Skeletal muscle tissue (tissue), 4 donors: Measurements from ENCODE around the gene POLR3GL. TPM values are rescaled to one million over a fixed set of nuclear protein-coding genes. Genes with fewer than 3 reads are reported as not detected.
A peak's percentile ranks its signal among the peaks of the same experiment; 100 is the strongest.

Experiments used
- H3K27ac ChIP-seq: one replicate; pipeline ENCODE4 v1.7.0; 2013; ENCODE audit warnings: mild to moderate bottlenecking, low read depth, low read length, inconsistent platforms
- H3K27me3 ChIP-seq, 3 donors: one replicate each; pipeline ENCODE4 v1.7.0; 2013; ENCODE audit warnings: low read length in 3 of 3; ENCODE audit not compliant: control insufficient read depth in 3 of 3, insufficient read depth in 3 of 3
- H3K36me3 ChIP-seq, 3 donors: one replicate each; pipeline ENCODE4 v1.7.0; 2013; ENCODE audit warnings: low read length in 3 of 3; ENCODE audit not compliant: control insufficient read depth in 3 of 3, insufficient read depth in 3 of 3
- H3K4me1 ChIP-seq, 3 donors: one replicate each; pipeline ENCODE4 v1.7.0; 2013; ENCODE audit warnings: low read length in 3 of 3, mild to moderate bottlenecking in 3 of 3; ENCODE audit not compliant: control insufficient read depth in 3 of 3, insufficient read depth in 3 of 3
- H3K4me3 ChIP-seq, 3 donors: one replicate each; pipeline ENCODE4 v1.7.0; 2013; ENCODE audit warnings: low read length in 3 of 3
- H3K9ac ChIP-seq, 3 donors: one replicate each; pipeline ENCODE4 v1.7.0; 2013; ENCODE audit warnings: low read length in 3 of 3, mild to moderate bottlenecking in 3 of 3, moderate library complexity in 2 of 3, low read depth in 1 of 3
- H3K9me3 ChIP-seq, 3 donors: one replicate each; pipeline ENCODE4 v1.7.0; 2013; ENCODE audit warnings: low read length in 3 of 3; ENCODE audit not compliant: control insufficient read depth in 3 of 3
- total RNA-seq: library from RNA; depleted of rRNA; stranded (reverse); fragments of >200 nt; gene quantifications from one replicate; pipeline ENCODE4 v1.2.3, GENCODE V29; 2014
- donor health status: Osteomylitis.

POLR3GL gene
- total RNA-seq, 1 donor from 2014 or later, result 17.7 TPM

DNA sequence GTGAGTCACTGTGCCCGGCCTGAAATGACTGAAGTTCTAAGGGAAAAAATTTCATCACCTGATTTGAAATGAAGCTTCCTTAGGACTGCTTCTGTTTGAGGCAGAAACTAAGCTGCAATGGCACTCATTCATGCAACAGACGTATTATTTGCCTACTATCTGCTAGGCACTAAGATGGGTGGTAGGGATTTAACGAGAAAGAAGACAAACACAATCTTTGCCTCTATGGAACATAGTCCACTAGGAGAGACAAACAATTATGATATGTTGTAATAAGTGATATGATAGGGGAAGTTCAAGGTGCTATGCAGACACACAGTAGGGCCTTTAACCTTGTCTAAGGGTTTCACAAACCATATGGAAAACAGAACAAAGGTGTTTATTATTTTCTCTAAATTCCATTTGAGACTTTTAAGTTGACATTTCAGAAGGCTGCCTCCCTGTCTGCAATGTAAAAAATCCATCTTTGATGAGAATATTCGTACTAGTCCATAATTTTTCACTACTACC is 18.0 kb upstream of the POLR3GL start:
- no peaks in the 10 kb centered on the region for H3K9me3 ChIP-seq
- H3K4me3 ChIP-seq, result no peak overlapping the region
- no peak overlapping the region for H3K27ac ChIP-seq
- no peaks in the 10 kb centered on the region for H3K27me3 ChIP-seq
- H3K36me3 ChIP-seq, result peaks cover 0 to 23% (median 7%) of the 10 kb centered on the region in 3 donors
- H3K4me1 ChIP-seq, result peaks cover 16 to 32% (median 21%) of the 10 kb centered on the region in 3 donors
- H3K9ac ChIP-seq, result no peak overlapping the region

DNA sequence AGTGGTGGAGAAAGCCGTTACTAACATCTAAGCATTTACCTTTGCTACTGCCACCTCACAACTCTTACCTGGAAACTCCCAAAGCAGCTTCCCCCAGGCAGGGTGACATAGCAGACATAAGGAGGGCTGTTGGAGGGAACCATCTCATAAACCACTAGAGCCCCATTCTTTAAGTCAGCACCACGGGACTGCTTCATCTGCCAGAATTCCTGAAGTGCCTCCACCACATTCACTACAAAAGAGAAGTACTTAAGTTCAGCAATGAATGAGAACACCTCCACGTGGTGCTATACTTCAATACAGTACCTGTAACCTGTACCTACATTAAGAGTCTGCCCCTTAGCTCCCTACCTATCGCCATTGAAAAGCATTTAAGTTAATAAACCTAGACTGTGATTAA is 16.9 kb upstream of the POLR3GL start:
- H3K27ac ChIP-seq, result no peak overlapping the region
- peaks cover 0 to 19% (median 5%) of the 10 kb centered on the region in 3 donors for H3K36me3 ChIP-seq
- H3K27me3 ChIP-seq, result no peaks in the 10 kb centered on the region
- no peak overlapping the region for H3K9ac ChIP-seq
- no peaks in the 10 kb centered on the region for H3K9me3 ChIP-seq
- no peak overlapping the region for H3K4me3 ChIP-seq
- H3K4me1 ChIP-seq, result peaks cover 16 to 32% (median 24%) of the 10 kb centered on the region in 3 donors

DNA sequence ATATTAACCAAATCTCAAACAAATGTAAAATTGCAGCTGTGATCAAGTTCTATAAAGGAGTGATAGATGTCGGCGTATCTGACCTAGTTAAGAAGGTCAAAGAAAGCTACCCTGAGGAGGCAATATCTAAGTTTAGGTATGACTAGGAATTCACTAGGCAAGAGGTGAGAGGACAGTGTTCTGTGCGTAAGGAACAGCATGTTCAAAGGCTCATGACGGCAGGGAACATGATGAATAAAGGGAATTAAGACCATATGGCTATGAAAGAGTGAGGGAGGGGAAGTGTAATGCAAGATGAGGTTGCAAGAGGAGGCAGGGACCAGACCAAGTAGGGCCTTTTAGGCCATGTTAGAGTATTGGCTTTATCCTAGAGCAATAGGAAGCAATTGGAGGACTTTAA is 15.3 kb upstream of the POLR3GL start:
- Histone ChIP-seq H3K36me3 (peaks cover 0 to 13% (median 0%) of the 10 kb centered on the region in 3 donors), H3K9me3 (no peaks in the 10 kb centered on the region), H3K4me3 (no peak overlapping the region), H3K9ac (no peak overlapping the region), H3K4me1 (peaks cover 26 to 41% (median 30%) of the 10 kb centered on the region in 3 donors), H3K27ac (peak overlapping the region; percentile 67), H3K27me3 (no peaks in the 10 kb centered on the region)

DNA sequence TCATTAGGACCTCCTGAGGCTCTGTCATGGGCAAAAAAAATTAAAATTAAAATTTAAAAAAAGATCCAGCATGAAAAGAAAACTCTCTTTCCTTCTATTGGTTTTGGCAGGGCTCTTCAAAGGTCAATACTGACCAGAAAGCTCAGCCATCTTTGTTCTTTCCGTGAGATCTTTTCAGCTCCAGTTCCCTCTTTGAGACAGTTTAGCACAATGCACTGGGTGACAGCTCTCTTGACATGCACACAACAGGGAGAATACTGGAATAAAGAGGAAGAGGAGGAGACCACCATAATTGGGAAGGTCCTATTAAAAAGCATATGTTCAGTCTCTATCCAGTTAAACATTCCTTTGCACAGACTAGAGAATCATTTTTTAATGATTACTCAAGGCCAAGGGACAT is 13.0 kb upstream of the POLR3GL start:
- Histone ChIP-seq H3K36me3 (peaks cover 0 to 11% (median 0%) of the 10 kb centered on the region in 3 donors), H3K27me3 (no peaks in the 10 kb centered on the region), H3K4me1 (peaks cover 47 to 61% (median 52%) of the 10 kb centered on the region in 3 donors), H3K9me3 (no peaks in the 10 kb centered on the region), H3K27ac (no peak overlapping the region), H3K9ac (no peak overlapping the region), H3K4me3 (no peak overlapping the region)

DNA sequence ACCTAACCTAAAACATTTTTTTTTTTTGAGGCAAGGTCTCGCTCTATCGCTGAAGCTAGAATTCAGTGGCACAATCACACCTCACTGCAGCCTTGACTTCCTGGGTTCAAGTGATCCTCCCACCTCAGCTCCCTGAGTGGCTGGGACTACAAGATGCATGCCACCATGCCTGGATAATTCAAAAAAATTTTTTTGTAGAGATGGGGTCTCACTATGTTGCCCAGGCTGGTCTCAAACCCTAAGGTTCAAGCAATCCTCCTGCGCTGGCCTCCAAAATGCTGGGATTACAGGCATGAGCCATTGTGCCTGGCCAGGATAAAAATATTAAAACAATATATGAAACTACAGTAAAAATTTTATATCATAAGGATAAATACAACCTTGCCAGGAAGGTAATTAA is 11.6 kb upstream of the POLR3GL start:
- peaks cover 0 to 3% (median 0%) of the 10 kb centered on the region in 3 donors for H3K36me3 ChIP-seq
- H3K9ac ChIP-seq, result no peak overlapping the region
- H3K4me1 ChIP-seq, result peaks cover 53 to 55% (median 55%) of the 10 kb centered on the region in 3 donors
- H3K27ac ChIP-seq, result no peak overlapping the region
- no peaks in the 10 kb centered on the region for H3K9me3 ChIP-seq
- H3K27me3 ChIP-seq, result no peaks in the 10 kb centered on the region
- H3K4me3 ChIP-seq, result no peak overlapping the region

DNA sequence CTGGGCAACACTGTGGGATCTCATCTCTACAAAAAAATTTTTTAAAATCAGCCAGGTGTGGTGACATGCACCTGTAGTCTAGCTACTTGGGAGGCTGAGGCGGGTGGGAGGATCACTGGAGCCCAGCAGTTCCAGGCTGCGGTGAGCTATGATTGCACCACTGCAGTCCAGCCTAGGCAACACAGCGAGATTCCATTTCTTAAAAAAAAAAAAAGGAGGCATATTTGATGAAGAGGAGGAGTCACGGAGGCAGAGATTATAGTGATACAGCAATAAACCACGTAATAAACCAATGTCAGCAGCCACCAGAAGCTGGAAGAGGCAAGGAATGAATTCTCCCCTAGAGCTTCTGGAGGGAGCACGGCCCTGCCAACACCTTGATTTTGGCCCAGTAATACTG is 10.6 kb upstream of the POLR3GL start:
- Histone ChIP-seq H3K4me1 (peaks cover 57 to 58% (median 57%) of the 10 kb centered on the region in 3 donors), H3K27ac (no peak overlapping the region)

DNA sequence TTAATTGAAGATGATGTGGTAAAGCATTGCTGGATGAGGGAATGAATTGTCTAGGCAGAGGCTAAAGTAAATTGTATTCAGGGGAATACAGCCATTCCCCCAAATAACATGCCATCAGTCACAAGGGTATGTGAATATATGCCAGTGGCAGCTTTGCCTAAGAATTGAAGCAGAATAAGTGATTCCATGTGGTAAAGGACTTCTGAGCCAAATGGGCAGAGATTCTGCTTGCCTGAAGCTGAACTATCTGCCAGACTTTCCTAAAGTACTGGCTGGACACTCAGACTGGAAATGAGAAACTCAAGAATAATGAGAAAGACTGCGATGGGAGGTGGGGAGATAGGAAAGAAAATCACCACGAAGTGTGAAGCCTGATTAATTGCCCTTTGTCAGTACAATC is 9.1 kb upstream of the POLR3GL start:
- Histone ChIP-seq H3K4me1 (peaks cover 56 to 63% (median 61%) of the 10 kb centered on the region in 3 donors), H3K27me3 (no peaks in the 10 kb centered on the region), H3K27ac (peak overlapping the region; percentile 90), H3K4me3 (peak overlapping the region; percentile 1 to 77 (median 11)), H3K9ac (peak overlapping the region; percentile 54 to 92 (median 76)), H3K36me3 (peaks cover 0 to 3% (median 0%) of the 10 kb centered on the region in 3 donors), H3K9me3 (no peaks in the 10 kb centered on the region)

More for the DNA sequence above, 10.6 kb upstream of the POLR3GL start:
- H3K36me3 ChIP-seq, result peaks cover 0 to 3% (median 0%) of the 10 kb centered on the region in 3 donors
- H3K9me3 ChIP-seq, result no peaks in the 10 kb centered on the region
- no peak overlapping the region for H3K4me3 ChIP-seq
- no peaks in the 10 kb centered on the region for H3K27me3 ChIP-seq
- no peak overlapping the region for H3K9ac ChIP-seq

DNA sequence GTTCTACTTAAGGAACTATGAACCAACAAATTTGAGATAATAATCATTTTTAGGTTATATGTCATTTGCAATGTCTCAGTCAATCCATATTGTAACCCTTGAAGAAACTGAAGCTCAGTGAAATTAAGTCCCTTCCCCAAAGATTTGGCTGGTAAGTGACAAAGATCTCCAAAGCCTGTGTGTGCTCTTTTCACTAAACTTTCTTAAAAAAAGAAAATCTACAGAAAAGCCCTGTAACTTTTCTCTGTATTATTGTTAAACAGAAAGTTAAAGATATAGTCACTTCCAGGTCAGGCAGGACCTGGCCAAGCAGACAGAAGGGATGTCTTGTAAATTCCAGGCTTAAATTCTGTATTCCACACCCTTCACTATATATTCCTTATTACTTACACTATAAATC is 8.1 kb upstream of the POLR3GL start:
- Histone ChIP-seq H3K4me3 (peak overlapping the region; percentile 69 to 84 (median 77)), H3K27ac (peak overlapping the region; percentile 90), H3K9me3 (no peaks in the 10 kb centered on the region), H3K9ac (peak overlapping the region; percentile 76 to 92 (median 79)), H3K4me1 (peaks cover 61 to 65% (median 64%) of the 10 kb centered on the region in 3 donors), H3K36me3 (no peaks in the 10 kb centered on the region), H3K27me3 (no peaks in the 10 kb centered on the region)

DNA sequence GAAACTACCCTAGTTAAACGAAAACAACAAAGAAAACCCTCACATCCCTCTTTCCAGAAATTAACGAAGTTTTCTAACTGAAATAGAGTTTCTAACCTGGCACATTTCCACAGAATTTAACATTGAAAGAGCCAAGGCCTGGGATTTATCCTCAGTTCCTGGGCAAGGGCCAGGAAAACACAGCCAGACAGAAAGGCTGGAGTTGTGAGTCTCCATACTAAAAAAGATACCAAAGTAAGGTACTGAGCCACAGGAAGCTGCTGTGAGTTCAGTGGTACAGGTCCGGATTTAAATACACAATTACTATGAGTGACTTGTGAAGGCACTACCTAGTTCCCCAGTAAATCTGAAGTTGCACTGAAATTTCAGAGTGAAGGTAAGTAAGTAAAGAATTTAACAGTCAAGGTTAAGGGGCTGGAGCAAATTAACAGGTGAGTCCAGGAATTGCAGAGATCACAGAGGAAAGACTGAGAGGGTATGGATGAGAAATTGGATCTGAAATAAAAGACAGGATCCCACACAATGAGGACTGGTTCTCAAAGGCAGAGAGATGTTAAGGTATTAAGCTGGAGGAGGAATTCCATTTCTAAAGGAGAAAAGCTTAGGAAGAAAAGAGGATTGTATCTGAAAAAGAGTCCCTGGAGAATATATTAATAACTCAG is 7.6 kb upstream of the POLR3GL start:
- H3K9me3 ChIP-seq, result no peaks in the 10 kb centered on the region
- peak overlapping the region; percentile 90 for H3K27ac ChIP-seq
- peak overlapping the region; percentile 76 to 92 (median 79) for H3K9ac ChIP-seq
- no peaks in the 10 kb centered on the region for H3K36me3 ChIP-seq
- no peaks in the 10 kb centered on the region for H3K27me3 ChIP-seq
- peak overlapping the region; percentile 69 to 84 (median 77) for H3K4me3 ChIP-seq
- H3K4me1 ChIP-seq, result peaks cover 66 to 71% (median 69%) of the 10 kb centered on the region in 3 donors
